ENCODE measurements around the gene RHCG.
"Not testable (repeated sequence)": the region's sequence is repeated elsewhere in the genome, so short reads cannot be mapped to it uniquely, and the experiment has no call there.

RHCG gene

DNA sequence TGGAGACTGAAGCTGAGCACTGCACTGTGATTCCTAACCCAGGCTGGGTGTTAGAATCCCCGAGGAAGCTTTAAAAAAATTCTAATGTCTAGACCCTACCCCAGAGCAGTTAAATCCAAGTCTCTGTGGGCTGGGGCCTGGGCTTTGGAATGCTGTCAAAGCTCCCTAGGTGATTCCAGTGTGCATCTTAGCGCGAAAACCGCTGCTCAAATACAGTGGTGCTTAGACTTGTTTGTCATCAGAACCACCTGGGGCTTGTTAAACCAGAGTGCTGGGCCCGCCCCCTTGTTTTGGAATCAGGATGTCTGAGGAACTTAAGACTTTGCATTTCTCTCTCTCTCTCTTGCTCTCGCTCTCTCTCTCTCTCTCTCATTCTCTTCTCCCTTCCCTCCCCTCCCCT is 20.7 kb downstream of the RHCG start:
- no peak for DNase-seq

- peak; percentile 55 to 70 (median 68) for DNase-seq
Observed at GRCh38 chr15:89472785-89473256, 23.6 kb downstream of the RHCG start.

GRCh38 chr15:89469426-89470096 is 26.8 kb downstream of the RHCG start:
- DNase-seq, result no peak

GRCh38 chr15:89468813-89469212 is 27.6 kb downstream of the RHCG start:
- DNase-seq, result not testable (repeated sequence)

- DNase-seq, result no peak
Observed at GRCh38 chr15:89463113-89463512, 33.3 kb downstream of the RHCG start.

DNA sequence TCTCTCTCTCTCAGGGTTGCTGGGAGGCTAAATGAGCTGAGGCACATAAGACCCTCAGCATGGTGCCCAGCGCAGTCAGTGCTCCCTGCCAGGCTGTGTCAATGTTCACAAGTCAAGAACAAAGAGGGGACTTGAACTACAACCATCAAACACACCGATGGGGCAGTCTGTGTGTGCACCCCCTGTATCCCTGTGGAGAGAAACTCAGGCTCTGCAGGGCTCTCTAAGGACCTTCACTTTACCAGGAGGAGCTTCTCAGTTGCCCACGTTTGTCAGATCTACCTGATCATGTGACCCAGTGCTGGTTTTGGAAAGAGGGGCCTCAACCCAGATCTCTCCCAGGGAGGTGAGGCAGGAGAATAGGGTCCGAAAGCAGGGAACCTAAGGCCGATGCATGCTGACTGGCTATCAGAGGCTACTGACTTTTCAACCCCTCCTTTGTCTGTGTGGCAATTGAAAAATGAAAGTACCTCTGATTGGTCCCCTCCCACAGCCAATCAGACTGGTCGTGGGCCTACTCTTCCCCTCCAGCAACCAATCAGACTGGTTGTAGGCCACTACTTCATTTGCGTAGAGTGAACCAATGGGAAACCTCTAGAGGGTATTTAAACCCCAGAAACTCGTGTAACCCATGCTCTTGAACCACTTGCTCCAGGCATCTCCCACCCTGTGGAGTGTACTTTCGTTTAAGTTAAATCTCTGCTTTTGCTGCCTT is 34.0 kb downstream of the RHCG start:
- DNase-seq, result peak; percentile 22 to 40 (median 29)

GRCh38 chr15:89461386-89461785 is 35.0 kb downstream of the RHCG start:
- DNase-seq, result no peak

- DNase-seq, result no peak
Observed at GRCh38 chr15:89460048-89460447, 36.3 kb downstream of the RHCG start.

- no peak for DNase-seq
Observed at GRCh38 chr15:89459271-89460038, 36.9 kb downstream of the RHCG start.

DNA sequence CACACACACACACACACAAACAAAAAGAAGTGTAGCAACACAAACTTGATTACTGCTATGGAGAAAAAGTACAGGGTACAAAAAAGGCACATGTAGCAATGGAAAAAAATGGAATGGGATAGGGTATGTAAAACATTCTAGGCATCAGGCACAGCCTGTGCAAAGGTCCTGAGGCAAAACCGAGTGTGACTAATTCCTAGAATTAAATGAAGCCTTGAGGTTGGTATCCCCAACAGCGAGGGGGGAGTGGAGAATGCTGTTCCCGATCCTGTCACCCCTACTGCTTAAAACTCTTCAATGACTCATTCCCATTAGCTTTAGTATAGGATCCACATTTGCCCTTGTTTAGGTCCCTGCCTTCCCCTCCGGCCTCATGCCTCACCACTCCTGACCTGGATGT is 37.9 kb downstream of the RHCG start:
- DNase-seq, result no peak

DNA sequence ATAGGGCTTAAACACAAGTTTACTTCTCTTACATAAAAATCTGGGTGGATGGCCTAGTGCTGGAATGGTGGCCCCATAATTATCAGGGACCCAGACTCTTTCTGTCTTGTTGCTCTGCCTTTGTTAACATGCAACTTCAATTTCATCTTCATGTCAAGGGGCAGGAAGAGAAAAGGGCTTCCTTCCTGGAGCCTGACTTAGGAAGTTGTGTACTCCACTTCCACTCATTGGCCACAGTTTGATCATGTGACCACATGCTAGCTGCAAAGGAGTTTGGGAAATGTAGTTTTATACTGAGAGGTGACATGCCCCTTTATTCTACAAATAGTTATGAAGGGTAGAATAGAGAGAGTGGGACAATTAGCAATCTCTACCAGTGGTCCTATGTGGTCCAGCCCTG is 39.3 kb downstream of the RHCG start:
- DNase-seq, result peak in 1 of 3 donors; percentile 26

- no peak for DNase-seq
Observed at GRCh38 chr15:89455535-89455934, 40.8 kb downstream of the RHCG start.

GRCh38 chr15:89452330-89452836 is 44.0 kb downstream of the RHCG start:
- DNase-seq, result no peak

DNA sequence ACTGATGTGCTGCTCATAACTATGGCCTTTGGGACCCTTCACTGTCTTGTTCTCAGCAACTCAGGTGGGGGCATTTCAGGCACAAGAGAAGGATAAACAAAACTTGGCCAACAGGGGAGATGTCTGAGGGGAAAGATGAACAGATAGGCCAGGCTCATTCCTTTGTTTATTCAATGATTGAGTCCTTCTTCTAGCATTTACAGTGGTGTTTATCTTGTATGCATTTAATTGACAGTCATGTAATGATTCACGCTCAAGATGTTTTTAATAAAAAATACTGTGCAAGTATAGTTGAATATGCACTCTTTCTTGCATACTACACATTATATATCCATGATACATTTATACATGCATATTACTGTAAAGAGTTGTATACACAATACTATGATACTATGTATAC is 44.5 kb downstream of the RHCG start:
- no peak for DNase-seq

GRCh38 chr15:89450076-89451006 is 46.0 kb downstream of the RHCG start:
- no peak for DNase-seq

- no peak for DNase-seq
Observed at GRCh38 chr15:89448825-89449224, 47.6 kb downstream of the RHCG start.

DNA sequence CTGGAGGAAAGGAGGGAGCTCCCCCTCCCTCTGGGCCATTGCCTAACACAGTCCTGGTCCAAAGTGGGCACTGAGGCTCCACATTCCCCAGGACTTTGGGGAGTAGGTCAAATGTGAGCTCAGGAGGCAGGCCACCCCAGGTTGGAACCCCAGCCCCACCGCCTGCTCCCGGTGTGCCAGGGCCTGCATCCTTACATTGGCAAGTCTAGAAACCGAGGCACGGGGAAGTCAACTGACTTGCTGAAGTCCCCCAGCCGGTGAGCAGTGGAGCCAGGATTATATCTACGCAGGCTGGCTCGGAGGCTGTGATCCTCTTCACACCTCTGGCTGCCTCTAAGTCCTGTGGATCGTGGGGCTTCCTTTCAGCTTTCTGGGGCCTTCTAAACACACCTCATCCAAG is 48.7 kb downstream of the RHCG start:
- no peak for DNase-seq

DNA sequence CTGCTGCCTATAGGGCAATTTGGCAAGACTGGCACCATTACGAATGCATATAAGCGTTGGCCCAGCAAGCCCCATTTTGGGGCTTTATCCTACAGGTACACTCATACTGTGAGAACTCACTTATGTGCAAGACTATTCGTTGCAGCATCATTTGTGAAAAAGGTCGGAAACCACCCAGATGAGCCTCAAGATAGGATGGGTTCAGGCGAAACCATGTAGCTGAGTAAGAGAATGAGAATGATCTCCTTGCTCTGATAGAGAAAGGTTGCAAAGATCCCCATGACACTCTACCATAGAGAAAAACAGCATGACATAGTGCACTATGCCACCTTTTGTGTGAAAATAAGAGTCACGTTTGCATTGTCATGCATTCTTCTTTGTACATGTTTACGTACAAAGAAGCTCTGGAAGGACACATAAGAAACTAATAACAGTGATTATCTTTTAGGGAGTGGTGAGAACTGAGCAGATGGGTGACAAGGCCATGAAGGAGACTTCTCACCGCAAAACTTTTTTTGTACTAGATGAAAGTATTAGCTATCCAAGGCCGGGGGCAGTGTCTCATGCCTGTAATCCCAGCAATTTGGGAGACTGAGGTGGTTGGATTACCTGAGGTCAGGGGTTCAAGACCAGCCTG is 50.0 kb downstream of the RHCG start:
- DNase-seq, result no peak

GRCh38 chr15:89445518-89445917 is 50.9 kb downstream of the RHCG start:
- DNase-seq, result no peak

- no peak for DNase-seq
Observed at GRCh38 chr15:89444241-89445225, 51.9 kb downstream of the RHCG start.

GRCh38 chr15:89443581-89443980 is 52.8 kb downstream of the RHCG start:
- no peak for DNase-seq

Measured in suppressor macrophage treated with lipopolysaccharide for 1 hour (primary cell).